K562 (cell line): ENCODE data around the gene EFCAB5. TPM values are rescaled to one million over a fixed set of nuclear protein-coding genes. Genes with fewer than 3 reads are reported as not detected.
A peak's percentile ranks its signal among the peaks of the same experiment; 100 is the strongest.

ENCODE experiments used
- ATAC-seq: fragments of 200-7000 bp; cut with Tn5 transposase; 3 replicates; pipeline ENCODE4 v1.9.1; 2020; ENCODE audit warnings: moderate library complexity
- BruUV-seq: library from RNA; stranded (reverse); fragments of 400-500 nt; replicated peaks from 2 replicates; lab custom pipeline; 2021; lab: Mats Ljungman, UMichigan
- CTCF ChIA-PET: fragments of 300-600 bp; formaldehyde crosslinking; extraction: SDS; loops from one replicate; lab custom pipeline; 2021; ENCODE audit warnings: low intra/inter-chr PET ratio; lab: Yijun Ruan, JAX
- POLR2A ChIA-PET: fragments of 300-600, 350-650 bp; sonication (Branson Sonifier 250); formaldehyde crosslinking; extraction: SDS; loops from one replicate; lab custom pipeline; 2021; ENCODE audit warnings: antibody characterized with exemption, inconsistent platforms; lab: Yijun Ruan, JAX
- DNase-seq, 4 experiments: peaks; one replicate each; pipeline versions ENCODE4 v3.0.0 to v3.0.0-alpha.2; 2011 to 2018; ENCODE audit warnings: low spot score in 3 of 4, mixed read lengths in 3 of 4; ENCODE audit errors: extremely low read depth in 1 of 4
- FAIRE-seq: peaks from 2 replicates; lab custom pipeline; 2011; peaks lifted over from hg19 to GRCh38; lab: Jason Lieb, UNC
- H2AFZ ChIP-seq: 2 replicates; pipeline ENCODE4 v1.6.0; 2011; ENCODE audit warnings: low read depth, low read length, control low read depth, inconsistent platforms
- H3K27ac ChIP-seq: fragments of 200-600 bp; 3 replicates; pipeline ENCODE4 v1.8.0; 2011; ENCODE audit warnings: low read depth, mild to moderate bottlenecking, control low read depth, inconsistent platforms, low read length, moderate library complexity, mixed read lengths; ENCODE audit errors: extremely low read depth
- H3K27me3 ChIP-seq, 2 experiments: fragments of 300-600 bp in 1 of 2; 2 replicates in 1 of 2; 3 replicates in 1 of 2; pipeline versions ENCODE4 v1.6.0 to v1.8.0; 2011; ENCODE audit warnings: inconsistent platforms in 2 of 2, low read length in 2 of 2, mild to moderate bottlenecking in 1 of 2, mixed read lengths in 1 of 2, moderate library complexity in 1 of 2; ENCODE audit not compliant: control insufficient read depth in 2 of 2, insufficient read depth in 2 of 2
- H3K36me3 ChIP-seq: fragments of 300-600 bp; 3 replicates; pipeline ENCODE4 v1.8.0; 2011; ENCODE audit warnings: mild to moderate bottlenecking, low read length, inconsistent platforms; ENCODE audit not compliant: control insufficient read depth, insufficient read depth
- H3K4me1 ChIP-seq, 2 experiments: fragments of 200-600 bp in 1 of 2; replicated peaks in 1 of 2; 2 replicates in 1 of 2; 3 replicates in 1 of 2; pipeline versions ENCODE4 v1.5.1 to v1.8.0; 2011; ENCODE audit warnings: inconsistent platforms in 2 of 2, low read length in 2 of 2, mild to moderate bottlenecking in 1 of 2, mixed read lengths in 1 of 2, moderate library complexity in 1 of 2; ENCODE audit not compliant: control insufficient read depth in 2 of 2, insufficient read depth in 2 of 2
- H3K4me2 ChIP-seq: 2 replicates; pipeline ENCODE4 v1.6.1; 2011; ENCODE audit warnings: low read length, control low read depth, inconsistent platforms, mixed read lengths; ENCODE audit not compliant: insufficient read depth
- H3K4me3 ChIP-seq: fragments of 200-600 bp; sonication (generic), shearing (Covaris generic); 2 replicates; pipeline ENCODE4 v1.5.1; 2016; ENCODE audit warnings: control low read depth, inconsistent platforms
- H3K79me2 ChIP-seq: fragments of 200-600 bp; 3 replicates; pipeline ENCODE4 v1.8.0; 2011; ENCODE audit warnings: low read length, inconsistent platforms; ENCODE audit not compliant: control insufficient read depth, insufficient read depth
- H3K9ac ChIP-seq, 2 experiments: 2 replicates each; pipeline versions ENCODE4 v1.6.0 to v1.6.1; 2011; ENCODE audit warnings: low read depth in 2 of 2, low read length in 2 of 2, control low read depth in 1 of 2, inconsistent platforms in 1 of 2, mild to moderate bottlenecking in 1 of 2, mixed read lengths in 1 of 2; ENCODE audit not compliant: insufficient read depth in 1 of 2
- H3K9me1 ChIP-seq: one replicate; pipeline ENCODE4 v1.6.0; 2011; ENCODE audit warnings: inconsistent platforms, mild to moderate bottlenecking, low read length, moderate library complexity; ENCODE audit not compliant: control insufficient read depth, insufficient read depth
- H3K9me3 ChIP-seq: replicated peaks from 2 replicates; pipeline ENCODE4 v1.5.1; 2011; ENCODE audit warnings: low read depth, low read length, inconsistent platforms; ENCODE audit not compliant: control insufficient read depth, insufficient read depth
- H4K20me1 ChIP-seq: replicated peaks from 2 replicates; pipeline ENCODE4 v1.6.1; 2011; ENCODE audit warnings: low read length, inconsistent platforms, mixed read lengths; ENCODE audit not compliant: control insufficient read depth, insufficient read depth
- CBX5 ChIP-seq: IDR thresholded peaks from 2 replicates; pipeline ENCODE4 v1.6.1; 2014; ENCODE audit warnings: low read depth, borderline replicate concordance
- DMBX1 ChIP-seq: fragments of 250-450 bp; sonication (Bioruptor Pico); IDR thresholded peaks from 2 replicates; pipeline ENCODE4 v1.8.0; 2022; ENCODE audit warnings: inconsistent platforms, mild to moderate bottlenecking, moderate library complexity, borderline replicate concordance
- IRF9 ChIP-seq: fragments of 450-650 bp; IDR thresholded peaks from 2 replicates; pipeline ENCODE4 v1.6.1; 2016; ENCODE audit warnings: missing biosample characterization, missing genetic modification characterization
- PRMT5 ChIP-seq: sonication (generic); formaldehyde crosslinking; IDR thresholded peaks from 2 replicates; pipeline ENCODE4 v1.5.0; 2020; ENCODE audit warnings: missing genetic modification reagents
- RFX1 ChIP-seq: fragments of 450-650 bp; IDR thresholded peaks from 2 replicates; pipeline ENCODE4 v1.6.1; 2016; ENCODE audit warnings: mild to moderate bottlenecking, moderate library complexity
- THRB ChIP-seq: fragments of 450-650 bp; formaldehyde crosslinking; conservative IDR thresholded peaks from 2 replicates; pipeline ENCODE4 v1.4.0; 2022; ENCODE audit warnings: mild to moderate bottlenecking, missing genetic modification characterization
- ZNF75A ChIP-seq: fragments of 450-650 bp; formaldehyde crosslinking; IDR thresholded peaks from 2 replicates; pipeline ENCODE4 v1.4.0; 2020; ENCODE audit warnings: mild to moderate bottlenecking
- ZNF77 ChIP-seq: fragments of 250-450 bp; sonication (Bioruptor Pico); IDR thresholded peaks from 2 replicates; pipeline ENCODE4 v1.5.0; 2020
- WGBS: fragments of 100-300 bp; shearing (Covaris generic); methylation state at CpG from one replicate; pipeline ENCODE4 v1.1.6; 2016; ENCODE audit warnings: low coverage, mixed read lengths; ENCODE audit not compliant: insufficient coverage; ENCODE audit errors: missing lambda C conversion rate; 5-methylcytosine and 5-hydroxymethylcytosine counted together
- in situ Hi-C: fragments of 300-500 bp; cut with MboI; formaldehyde crosslinking; loops from 4 replicates; pipeline ENCODE4 v1.15.0; 2018; ENCODE audit warnings: inconsistent platforms, mixed read lengths
- intact Hi-C: fragments of 100-400 bp; cut with micrococcal nuclease; formaldehyde crosslinking; loops from 2 replicates; pipeline ENCODE4 v1.14.2; 2022
- polyA plus RNA-seq, 8 experiments: library from polyadenylated mRNA; depleted of rRNA in 4 of 8; stranded (reverse) in 5 of 8; unstranded in 3 of 8; fragments of >200 nt; fragmentation: Nextera tagmentation in 2 of 8; fragmentation: Illumina TruSeq in 1 of 8; extraction: Ambion mirVana in 2 of 8; extraction: Trizol in 1 of 8; gene quantifications; 2 replicates each; pipeline versions ENCODE4 v1.2.1 to v1.2.3, GENCODE V29; 2011 to 2014; ENCODE audit warnings: inconsistent platforms in 1 of 8, missing spikeins in 1 of 8
- total RNA-seq, 7 experiments: library from RNA; depleted of rRNA in 6 of 7; stranded (reverse); fragments of >200 nt in 6 of 7; fragmentation: Illumina TruSeq in 2 of 7; extraction: Trizol in 2 of 7; gene quantifications; 2 replicates each; pipeline versions ENCODE4 v1.2.1 to v1.2.3, GENCODE V29; 2011 to 2021; ENCODE audit warnings: low replicate concordance in 1 of 7

Gene EFCAB5
- total and polyA plus RNA-seq, 9 of the 15 experiments (the other 6 are each of a cell fraction or from before 2014, with no cell fraction given), result 0.06 to 0.11 TPM; not detected in 7

GRCh38 chr17:30027676-30028075 lies 86.2 kb downstream of the EFCAB5 start:
- POLR2A ChIA-PET, result no interaction called here
- H3K4me2 ChIP-seq, result no peak overlapping the region
- ATAC-seq, result no peak
- no peak overlapping the region for H3K4me3 ChIP-seq
- TF ChIP-seq IRF9 (tag), result no peak
- TF ChIP-seq ZNF77 (CRISPR knock-in tag), result no peak
- H3K9me1 ChIP-seq, result no peaks in the 10 kb centered on the region
- DNase-seq, result no peak
- no peaks in the 10 kb centered on the region for H3K9me3 ChIP-seq
- FAIRE-seq, result no peak
- H3K27me3 ChIP-seq, result peaks cover 3 to 7% of the 10 kb centered on the region in 2 experiments; a peak in 4 of 5 replicates
- no peak overlapping the region for H3K27ac ChIP-seq
- intact Hi-C loops (loop anchor here (2.0 kb wide), 1 partner anchor 309 kb away; no protein-coding TSS in a partner anchor), in situ Hi-C loops (no loop called here)
- BruUV-seq, result no TSS peak
- no peak overlapping the region for H2AFZ ChIP-seq
- H4K20me1 ChIP-seq, result no peaks in the 10 kb centered on the region
- H3K4me1 ChIP-seq, result no peaks in the 10 kb centered on the region
- H3K79me2 ChIP-seq, result no peaks in the 10 kb centered on the region
- CTCF ChIA-PET, result interaction anchor here (3.6 kb wide), 1 partner anchor 66 kb away, joined by 19 read pairs; no protein-coding TSS in a partner anchor
- H3K9ac ChIP-seq, result no peak overlapping the region
- WGBS, result 4% methylated on average over 4 of the region's 4 CpGs
- H3K36me3 ChIP-seq, result no peaks in the 10 kb centered on the region

GRCh38 chr17:30031214-30031869 lies 89.9 kb downstream of the EFCAB5 start:
- H3K4me3 ChIP-seq, result no peak overlapping the region
- no peaks in the 10 kb centered on the region for H3K9me3 ChIP-seq
- TF ChIP-seq ZNF75A, result no peak
- no peak for TF ChIP-seq THRB (CRISPR knock-in tag)
- no peak for TF ChIP-seq PRMT5 (CRISPR knock-in tag)
- TF ChIP-seq CBX5, result no peak
- peak; percentile 61 for TF ChIP-seq RFX1
- TF ChIP-seq DMBX1 (CRISPR knock-in tag), result no peak
- FAIRE-seq (no peak), ATAC-seq (no peak), DNase-seq (no peak)
- no peaks in the 10 kb centered on the region for H4K20me1 ChIP-seq
- peaks cover 0 to 4% of the 10 kb centered on the region in 2 experiments; a peak in 1 of 5 replicates for H3K4me1 ChIP-seq
- H3K9me1 ChIP-seq, result no peaks in the 10 kb centered on the region
- no peak overlapping the region for H3K4me2 ChIP-seq
- H3K9ac ChIP-seq, result no peak overlapping the region
- no TSS peak for BruUV-seq
- POLR2A ChIA-PET, result interaction anchor here (0.8 kb wide), 1 partner anchor 14 kb away, joined by 3 read pairs; no protein-coding TSS in a partner anchor
- no peaks in the 10 kb centered on the region for H3K36me3 ChIP-seq
- in situ Hi-C loops (no loop called here), intact Hi-C loops (no loop called here)
- no peaks in the 10 kb centered on the region for H3K79me2 ChIP-seq
- 3% methylated on average over 4 of the region's 4 CpGs for WGBS
- CTCF ChIA-PET, result no interaction called here
- H3K27me3 ChIP-seq, result peaks cover 10 to 20% of the 10 kb centered on the region in 2 experiments; a peak in 4 of 5 replicates
- H3K27ac ChIP-seq, result no peak overlapping the region
- H2AFZ ChIP-seq, result no peak overlapping the region
